Keratinocyte (primary cell): Measurements from ENCODE around the gene MRPS21.

Source experiments
- EZH2 ChIP-seq: IDR thresholded peaks from one replicate; pipeline ENCODE4 v1.6.1; 2012; ENCODE audit warnings: inconsistent platforms, mild to moderate bottlenecking, low read length, moderate library complexity
- TF ChIP-seq, protein P1 (sequence below), 3 experiments: IDR thresholded peaks in 1 of 3; conservative IDR thresholded peaks in 1 of 3; optimal IDR thresholded peaks in 1 of 3; 2 replicates in 2 of 3; 3 replicates in 1 of 3; pipeline versions ENCODE3 to v1.5.1; 2011; ENCODE audit warnings: low read length in 3 of 3, mild to moderate bottlenecking in 3 of 3, moderate library complexity in 2 of 3, control low read depth in 1 of 3, inconsistent platforms in 1 of 3; ENCODE audit not compliant: insufficient read depth in 2 of 3; ENCODE audit errors: extremely low read depth in 1 of 3

DNA sequence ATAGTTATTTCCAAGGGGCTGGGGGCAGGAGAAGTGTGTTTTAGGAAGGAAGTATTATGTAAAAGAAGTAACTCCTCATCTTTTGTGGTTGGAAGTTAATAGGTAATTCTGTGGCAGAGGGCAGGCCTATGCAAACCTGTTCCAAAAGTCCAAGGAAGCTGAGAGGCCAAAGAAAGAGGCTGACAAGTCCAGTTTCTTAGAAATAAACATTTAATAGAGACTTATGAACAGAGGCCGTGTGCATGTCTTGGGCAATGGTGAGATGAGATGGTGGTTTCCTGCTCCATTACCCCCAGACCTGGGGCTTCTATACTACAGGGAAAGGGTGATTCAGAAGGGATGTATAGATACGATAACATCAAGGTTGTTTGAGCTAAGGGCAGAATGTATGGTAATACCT is 43.7 kb upstream of the MRPS21 start:
- TF ChIP-seq EZH2: no peak
- TF ChIP-seq, protein P1, sequence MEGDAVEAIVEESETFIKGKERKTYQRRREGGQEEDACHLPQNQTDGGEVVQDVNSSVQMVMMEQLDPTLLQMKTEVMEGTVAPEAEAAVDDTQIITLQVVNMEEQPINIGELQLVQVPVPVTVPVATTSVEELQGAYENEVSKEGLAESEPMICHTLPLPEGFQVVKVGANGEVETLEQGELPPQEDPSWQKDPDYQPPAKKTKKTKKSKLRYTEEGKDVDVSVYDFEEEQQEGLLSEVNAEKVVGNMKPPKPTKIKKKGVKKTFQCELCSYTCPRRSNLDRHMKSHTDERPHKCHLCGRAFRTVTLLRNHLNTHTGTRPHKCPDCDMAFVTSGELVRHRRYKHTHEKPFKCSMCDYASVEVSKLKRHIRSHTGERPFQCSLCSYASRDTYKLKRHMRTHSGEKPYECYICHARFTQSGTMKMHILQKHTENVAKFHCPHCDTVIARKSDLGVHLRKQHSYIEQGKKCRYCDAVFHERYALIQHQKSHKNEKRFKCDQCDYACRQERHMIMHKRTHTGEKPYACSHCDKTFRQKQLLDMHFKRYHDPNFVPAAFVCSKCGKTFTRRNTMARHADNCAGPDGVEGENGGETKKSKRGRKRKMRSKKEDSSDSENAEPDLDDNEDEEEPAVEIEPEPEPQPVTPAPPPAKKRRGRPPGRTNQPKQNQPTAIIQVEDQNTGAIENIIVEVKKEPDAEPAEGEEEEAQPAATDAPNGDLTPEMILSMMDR (optimal IDR thresholded peaks at IDR 0.05 in 1 of 3, IDR thresholded peaks at IDR 0.05 in 1 of 3, conservative IDR thresholded peaks at IDR 0.05 in 1 of 3; ENCODE audit: extremely low read depth in 1 of 3, insufficient read depth in 2 of 3, low read length in 3 of 3): no peak
